Neural cell (in vitro differentiated cells): ENCODE measurements around the gene KLC3. TPM values are rescaled to one million over a fixed set of nuclear protein-coding genes. Genes with fewer than 3 reads are reported as not detected.

ENCODE experiments used
- H2AFZ ChIP-seq: fragments of 200-600, 300-800 bp; sonication (generic), shearing (Covaris generic); 2 replicates; pipeline ENCODE4 v1.6.0; 2014; ENCODE audit warnings: low read depth, mild to moderate bottlenecking, antibody characterized with exemption, low read length, moderate library complexity
- H3F3A ChIP-seq: fragments of 200-600 bp; shearing (Covaris generic); 2 replicates; pipeline ENCODE4 v1.6.1; 2016; ENCODE audit warnings: mild to moderate bottlenecking, moderate library complexity, mixed read lengths, antibody characterized with exemption, low read length; ENCODE audit not compliant: insufficient read depth, poor library complexity, severe bottlenecking
- H3K27ac ChIP-seq: fragments of 200-600, 300-800 bp; sonication (generic), shearing (Covaris generic); 2 replicates; pipeline ENCODE4 v1.5.1; 2014; ENCODE audit warnings: mild to moderate bottlenecking, low read length, moderate library complexity
- H3K27me3 ChIP-seq: fragments of 300-800, 200-600 bp; sonication (generic), shearing (Covaris generic); 2 replicates; pipeline ENCODE4 v1.6.0; 2014; ENCODE audit warnings: mild to moderate bottlenecking, low read depth, low read length, moderate library complexity; ENCODE audit not compliant: insufficient read depth
- H3K36me3 ChIP-seq: fragments of 300-800, 200-600 bp; sonication (generic), shearing (Covaris generic); 2 replicates; pipeline ENCODE4 v1.5.1; 2014; ENCODE audit warnings: mild to moderate bottlenecking, antibody characterized with exemption, low read length, moderate library complexity; ENCODE audit not compliant: insufficient read depth
- H3K4me2 ChIP-seq: fragments of 300-800, 200-600 bp; sonication (generic), shearing (Covaris generic); 2 replicates; pipeline ENCODE4 v1.6.0; 2014; ENCODE audit warnings: mild to moderate bottlenecking, low read length
- H3K4me3 ChIP-seq: fragments of 300-800, 200-600 bp; sonication (generic), shearing (Covaris generic); 2 replicates; pipeline ENCODE4 v1.5.1; 2014; ENCODE audit warnings: mild to moderate bottlenecking, low read length, moderate library complexity
- H3K79me2 ChIP-seq: fragments of 200-600 bp; shearing (Covaris generic); replicated peaks from 2 replicates; pipeline ENCODE4 v1.6.0; 2014; ENCODE audit warnings: mild to moderate bottlenecking, low read length, moderate library complexity; ENCODE audit not compliant: insufficient read depth
- H3K9ac ChIP-seq: fragments of 300-800, 200-600 bp; sonication (generic), shearing (Covaris generic); 2 replicates; pipeline ENCODE4 v1.6.1; 2016; ENCODE audit warnings: mild to moderate bottlenecking, low read length, mixed read lengths
- H3K9me2 ChIP-seq: fragments of 200-600 bp; shearing (Covaris generic); 2 replicates; pipeline ENCODE4 v1.6.1; 2016; ENCODE audit warnings: mild to moderate bottlenecking, low read length, mixed read lengths; ENCODE audit not compliant: insufficient read depth
- H3K9me3 ChIP-seq: fragments of 200-600, 300-800 bp; sonication (generic), shearing (Covaris generic); 2 replicates; pipeline ENCODE4 v1.6.1; 2016; ENCODE audit warnings: mild to moderate bottlenecking, mixed run types, low read length, moderate library complexity, mixed read lengths
- H4K20me1 ChIP-seq: fragments of 200-600 bp; shearing (Covaris generic); 2 replicates; pipeline ENCODE4 v1.6.1; 2016; ENCODE audit warnings: mild to moderate bottlenecking, mixed run types; ENCODE audit not compliant: insufficient read depth
- EP300 ChIP-seq: fragments of 450-650 bp; conservative IDR thresholded peaks from 2 replicates; pipeline ENCODE4 v1.6.1; 2014; ENCODE audit warnings: antibody characterized with exemption, mild to moderate bottlenecking, moderate library complexity; ENCODE audit not compliant: poor library complexity, severe bottlenecking
- EZH2 ChIP-seq: fragments of 200-600, 300-800 bp; shearing (Covaris generic), sonication (generic); IDR thresholded peaks from 2 replicates; pipeline ENCODE4 v1.6.1; 2014; ENCODE audit warnings: antibody characterized with exemption, low read length, borderline replicate concordance, mild to moderate bottlenecking; ENCODE audit not compliant: insufficient read depth, poor library complexity, severe bottlenecking
- MXI1 ChIP-seq: fragments of 450-650 bp; conservative IDR thresholded peaks from 2 replicates; pipeline ENCODE4 v1.6.1; 2014; ENCODE audit warnings: antibody characterized with exemption, mild to moderate bottlenecking; ENCODE audit not compliant: poor library complexity, severe bottlenecking
- POLR2AphosphoS5 ChIP-seq: IDR thresholded peaks from 2 replicates; pipeline ENCODE4 v1.6.1; 2012
- RAD21 ChIP-seq: fragments of 450-650 bp; conservative IDR thresholded peaks from 2 replicates; pipeline ENCODE4 v1.6.1; 2014; ENCODE audit warnings: antibody characterized with exemption, mild to moderate bottlenecking, moderate library complexity
- SMC3 ChIP-seq: fragments of 450-650 bp; conservative IDR thresholded peaks from 2 replicates; pipeline ENCODE4 v1.6.1; 2014; ENCODE audit warnings: antibody characterized with exemption, mild to moderate bottlenecking, moderate library complexity; ENCODE audit not compliant: poor library complexity
- TAF1 ChIP-seq: IDR thresholded peaks from 2 replicates; pipeline ENCODE4 v1.6.1; 2012; ENCODE audit warnings: low read depth
- polyA plus RNA-seq: library from polyadenylated mRNA; depleted of rRNA; stranded (reverse); fragments of >200 nt; gene quantifications from 2 replicates; pipeline ENCODE4 v1.2.3, GENCODE V29; 2014
- TF ChIP-seq, protein P1 (sequence below): IDR thresholded peaks from 2 replicates; pipeline ENCODE4 v1.6.1; 2012; ENCODE audit warnings: borderline replicate concordance
- TF ChIP-seq, protein P2 (sequence below): fragments of 450-650 bp; IDR thresholded peaks from 2 replicates; pipeline ENCODE4 v1.5.1; 2014; ENCODE audit warnings: antibody characterized with exemption, mild to moderate bottlenecking, moderate library complexity; ENCODE audit not compliant: poor library complexity, severe bottlenecking

Gene KLC3
- polyA plus RNA-seq, 1 donor from 2014 or later: not detected

GRCh38 chr19:45324349-45324907 is 16.1 kb upstream of the KLC3 start:
- Histone ChIP-seq H3K4me2 (no peak overlapping the region), H3F3A (no peaks in the 10 kb centered on the region), H3K9me2 (no peaks in the 10 kb centered on the region), H3K27ac (no peak overlapping the region), H3K27me3 (no peaks in the 10 kb centered on the region), H3K79me2 (no peaks in the 10 kb centered on the region), H2AFZ (no peak overlapping the region), H4K20me1 (no peaks in the 10 kb centered on the region), H3K4me3 (no peak overlapping the region), H3K36me3 (no peaks in the 10 kb centered on the region), H3K9me3 (no peaks in the 10 kb centered on the region), H3K9ac (no peak overlapping the region)
- TF ChIP-seq, protein P1, sequence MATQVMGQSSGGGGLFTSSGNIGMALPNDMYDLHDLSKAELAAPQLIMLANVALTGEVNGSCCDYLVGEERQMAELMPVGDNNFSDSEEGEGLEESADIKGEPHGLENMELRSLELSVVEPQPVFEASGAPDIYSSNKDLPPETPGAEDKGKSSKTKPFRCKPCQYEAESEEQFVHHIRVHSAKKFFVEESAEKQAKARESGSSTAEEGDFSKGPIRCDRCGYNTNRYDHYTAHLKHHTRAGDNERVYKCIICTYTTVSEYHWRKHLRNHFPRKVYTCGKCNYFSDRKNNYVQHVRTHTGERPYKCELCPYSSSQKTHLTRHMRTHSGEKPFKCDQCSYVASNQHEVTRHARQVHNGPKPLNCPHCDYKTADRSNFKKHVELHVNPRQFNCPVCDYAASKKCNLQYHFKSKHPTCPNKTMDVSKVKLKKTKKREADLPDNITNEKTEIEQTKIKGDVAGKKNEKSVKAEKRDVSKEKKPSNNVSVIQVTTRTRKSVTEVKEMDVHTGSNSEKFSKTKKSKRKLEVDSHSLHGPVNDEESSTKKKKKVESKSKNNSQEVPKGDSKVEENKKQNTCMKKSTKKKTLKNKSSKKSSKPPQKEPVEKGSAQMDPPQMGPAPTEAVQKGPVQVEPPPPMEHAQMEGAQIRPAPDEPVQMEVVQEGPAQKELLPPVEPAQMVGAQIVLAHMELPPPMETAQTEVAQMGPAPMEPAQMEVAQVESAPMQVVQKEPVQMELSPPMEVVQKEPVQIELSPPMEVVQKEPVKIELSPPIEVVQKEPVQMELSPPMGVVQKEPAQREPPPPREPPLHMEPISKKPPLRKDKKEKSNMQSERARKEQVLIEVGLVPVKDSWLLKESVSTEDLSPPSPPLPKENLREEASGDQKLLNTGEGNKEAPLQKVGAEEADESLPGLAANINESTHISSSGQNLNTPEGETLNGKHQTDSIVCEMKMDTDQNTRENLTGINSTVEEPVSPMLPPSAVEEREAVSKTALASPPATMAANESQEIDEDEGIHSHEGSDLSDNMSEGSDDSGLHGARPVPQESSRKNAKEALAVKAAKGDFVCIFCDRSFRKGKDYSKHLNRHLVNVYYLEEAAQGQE: no peak
- no peak for TF ChIP-seq RAD21
- TF ChIP-seq, protein P2, sequence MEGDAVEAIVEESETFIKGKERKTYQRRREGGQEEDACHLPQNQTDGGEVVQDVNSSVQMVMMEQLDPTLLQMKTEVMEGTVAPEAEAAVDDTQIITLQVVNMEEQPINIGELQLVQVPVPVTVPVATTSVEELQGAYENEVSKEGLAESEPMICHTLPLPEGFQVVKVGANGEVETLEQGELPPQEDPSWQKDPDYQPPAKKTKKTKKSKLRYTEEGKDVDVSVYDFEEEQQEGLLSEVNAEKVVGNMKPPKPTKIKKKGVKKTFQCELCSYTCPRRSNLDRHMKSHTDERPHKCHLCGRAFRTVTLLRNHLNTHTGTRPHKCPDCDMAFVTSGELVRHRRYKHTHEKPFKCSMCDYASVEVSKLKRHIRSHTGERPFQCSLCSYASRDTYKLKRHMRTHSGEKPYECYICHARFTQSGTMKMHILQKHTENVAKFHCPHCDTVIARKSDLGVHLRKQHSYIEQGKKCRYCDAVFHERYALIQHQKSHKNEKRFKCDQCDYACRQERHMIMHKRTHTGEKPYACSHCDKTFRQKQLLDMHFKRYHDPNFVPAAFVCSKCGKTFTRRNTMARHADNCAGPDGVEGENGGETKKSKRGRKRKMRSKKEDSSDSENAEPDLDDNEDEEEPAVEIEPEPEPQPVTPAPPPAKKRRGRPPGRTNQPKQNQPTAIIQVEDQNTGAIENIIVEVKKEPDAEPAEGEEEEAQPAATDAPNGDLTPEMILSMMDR: no peak
- no peak for TF ChIP-seq EZH2
- no peak for TF ChIP-seq TAF1
- TF ChIP-seq SMC3: no peak
- TF ChIP-seq EP300: no peak
- no peak for TF ChIP-seq POLR2AphosphoS5
- TF ChIP-seq MXI1: no peak

DNA sequence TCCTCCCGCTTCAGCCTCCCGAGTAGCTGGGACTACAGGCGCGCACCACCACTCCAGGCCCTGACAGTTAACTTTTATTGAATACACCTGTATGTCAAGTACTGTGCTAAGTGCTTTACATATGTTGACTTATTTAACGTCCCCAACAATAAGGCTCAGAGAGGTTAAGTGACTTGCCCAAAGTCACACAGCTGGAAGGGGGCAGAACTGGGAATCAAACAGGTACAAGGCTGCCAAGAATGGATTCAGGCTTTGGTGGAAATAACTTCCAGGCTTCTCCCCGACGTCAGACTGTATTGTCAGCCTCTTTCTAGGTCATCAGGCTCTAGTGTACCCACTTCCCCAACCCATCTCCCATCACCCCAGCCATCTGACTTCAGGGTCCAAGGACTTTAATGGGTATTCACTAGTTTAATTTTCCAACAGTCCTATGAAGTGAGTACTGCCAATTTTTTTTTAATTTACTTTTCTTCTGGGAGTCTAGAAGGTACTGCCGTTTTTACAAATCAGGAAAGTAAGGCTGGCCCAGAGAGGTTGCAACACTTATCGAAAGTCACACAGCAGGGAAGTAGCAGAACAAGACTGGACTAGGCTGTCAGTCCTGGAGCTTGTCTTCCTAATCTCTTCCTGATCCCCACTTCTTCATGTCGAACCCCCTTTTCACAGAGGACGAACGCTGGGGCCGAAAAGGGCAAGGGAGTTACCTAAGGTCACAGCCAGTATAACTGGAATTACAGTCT is 13.0 kb upstream of the KLC3 start:
- no peak overlapping the region for H3K4me3 ChIP-seq
- no peaks in the 10 kb centered on the region for H3K36me3 ChIP-seq
- H3F3A ChIP-seq: no peaks in the 10 kb centered on the region
- no peaks in the 10 kb centered on the region for H3K9me2 ChIP-seq
- H3K9me3 ChIP-seq: no peaks in the 10 kb centered on the region
- H3K79me2 ChIP-seq: no peaks in the 10 kb centered on the region
- TF ChIP-seq, protein P1: no peak
- TF ChIP-seq TAF1: no peak
- TF ChIP-seq POLR2AphosphoS5: no peak
- no peak for TF ChIP-seq SMC3
- no peak for TF ChIP-seq EP300
- TF ChIP-seq MXI1: no peak
- no peak for TF ChIP-seq EZH2
- TF ChIP-seq, protein P2: no peak
- no peak for TF ChIP-seq RAD21
- no peaks in the 10 kb centered on the region for H4K20me1 ChIP-seq
- H3K27me3 ChIP-seq: no peaks in the 10 kb centered on the region
- no peak overlapping the region for H3K9ac ChIP-seq
- H3K4me2 ChIP-seq: no peak overlapping the region
- H2AFZ ChIP-seq: no peak overlapping the region
- no peak overlapping the region for H3K27ac ChIP-seq
